GM18870 (cell line): ENCODE results near the gene NPAS3.

ENCODE experiments used
- ATAC-seq: cut with Tn5 transposase; IDR thresholded peaks from one replicate; pipeline ENCODE4 v1.9.1; 2021; ENCODE audit warnings: moderate library complexity; ENCODE audit not compliant: unreplicated experiment

The NPAS3 gene

GRCh38 chr14:33768458-33768830, 829.8 kb downstream of the NPAS3 start:
- no peak for ATAC-seq

GRCh38 chr14:33773205-33774030, 834.7 kb downstream of the NPAS3 start:
- no peak for ATAC-seq

- no peak for ATAC-seq
These were observed 835.5 kb downstream of the NPAS3 start for GRCh38 chr14:33774161-33774560.

GRCh38 chr14:33774723-33775470, 836.2 kb downstream of the NPAS3 start:
- ATAC-seq, result no peak

- ATAC-seq, result no peak
These were observed 838.2 kb downstream of the NPAS3 start for GRCh38 chr14:33776871-33777270.

GRCh38 chr14:33777681-33778080, 839.0 kb downstream of the NPAS3 start:
- ATAC-seq, result no peak

GRCh38 chr14:33780035-33780434, 841.4 kb downstream of the NPAS3 start:
- no peak for ATAC-seq

GRCh38 chr14:33781236-33781635, 842.6 kb downstream of the NPAS3 start:
- no peak for ATAC-seq

- no peak for ATAC-seq
These were observed 844.2 kb downstream of the NPAS3 start for GRCh38 chr14:33782923-33783322.

- ATAC-seq, result no peak
These were observed 847.6 kb downstream of the NPAS3 start for GRCh38 chr14:33786091-33786825.

GRCh38 chr14:33788161-33788560, 849.5 kb downstream of the NPAS3 start:
- no peak for ATAC-seq

- no peak for ATAC-seq
These were observed 852.3 kb downstream of the NPAS3 start for GRCh38 chr14:33790996-33791395.

- ATAC-seq, result peak; percentile 60
These were observed 853.5 kb downstream of the NPAS3 start for GRCh38 chr14:33792009-33792719.

- no peak for ATAC-seq
These were observed 854.2 kb downstream of the NPAS3 start for GRCh38 chr14:33792720-33793368.

- ATAC-seq, result no peak
These were observed 854.9 kb downstream of the NPAS3 start for GRCh38 chr14:33793398-33794110.

- no peak for ATAC-seq
These were observed 856.2 kb downstream of the NPAS3 start for GRCh38 chr14:33794791-33795305.

GRCh38 chr14:33796356-33796755, 857.7 kb downstream of the NPAS3 start:
- ATAC-seq, result no peak

- no peak for ATAC-seq
These were observed 861.3 kb downstream of the NPAS3 start for GRCh38 chr14:33799705-33800570.

GRCh38 chr14:33800735-33801163, 862.1 kb downstream of the NPAS3 start:
- no peak for ATAC-seq
